Loucy (cell line): ENCODE measurements around the gene DIRAS1.

Source experiments
- CTCF ChIP-seq: fragments of 200-600 bp; sonication (generic); conservative IDR thresholded peaks from 2 replicates; pipeline ENCODE4 v1.5.1; 2014; ENCODE audit warnings: mild to moderate bottlenecking, antibody characterized with exemption, low read length
- EZH2phosphoT487 ChIP-seq: fragments of 200-600 bp; IDR thresholded peaks from 2 replicates; pipeline ENCODE4 v1.6.1; 2018; ENCODE audit warnings: antibody characterized with exemption, mild to moderate bottlenecking, moderate library complexity, borderline replicate concordance

- TF ChIP-seq CTCF, result no peak
- TF ChIP-seq EZH2phosphoT487, result no peak
These were observed 30.3 kb downstream of the DIRAS1 start for GRCh38 chr19:2690856-2691255.
